T-helper 2 cell treated with Interferon-gamma antibody and Interleukin-4, amounts not matched to agents 100 ng/mL and 5 ng/mL, for 36 hours (primary cell): ENCODE measurements around the gene KAZN. TPM values are rescaled to one million over a fixed set of nuclear protein-coding genes. Genes with fewer than 3 reads are reported as not detected.

Experiments used
- intact Hi-C: fragments of 100-400 bp; cut with micrococcal nuclease; formaldehyde crosslinking; loops from one replicate; pipeline ENCODE4 v1.15.1; 2023
- total RNA-seq: library from RNA; stranded (reverse); gene quantifications from 2 replicates; pipeline ENCODE4 v1.2.3, GENCODE V29; 2022

KAZN gene
- total RNA-seq, 1 donor from 2014 or later = 0.48 TPM

DNA sequence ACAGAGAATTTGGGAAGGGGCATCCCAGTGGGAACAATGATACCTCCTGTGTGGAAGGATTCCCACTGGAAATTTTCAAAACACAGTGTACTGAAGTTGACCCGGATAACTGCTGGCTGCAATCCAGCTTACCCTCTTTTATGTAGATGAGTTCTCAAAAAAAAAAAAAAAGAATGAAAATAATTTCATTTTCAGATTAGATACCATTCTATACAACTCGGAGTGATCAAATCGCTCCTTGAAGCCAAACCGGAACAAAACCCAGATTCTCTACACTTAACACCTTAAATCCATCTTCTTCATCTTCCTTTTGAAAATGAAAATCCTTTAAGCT lies 69.1 kb downstream of the KAZN start:
- intact Hi-C loops = no loop called here

DNA sequence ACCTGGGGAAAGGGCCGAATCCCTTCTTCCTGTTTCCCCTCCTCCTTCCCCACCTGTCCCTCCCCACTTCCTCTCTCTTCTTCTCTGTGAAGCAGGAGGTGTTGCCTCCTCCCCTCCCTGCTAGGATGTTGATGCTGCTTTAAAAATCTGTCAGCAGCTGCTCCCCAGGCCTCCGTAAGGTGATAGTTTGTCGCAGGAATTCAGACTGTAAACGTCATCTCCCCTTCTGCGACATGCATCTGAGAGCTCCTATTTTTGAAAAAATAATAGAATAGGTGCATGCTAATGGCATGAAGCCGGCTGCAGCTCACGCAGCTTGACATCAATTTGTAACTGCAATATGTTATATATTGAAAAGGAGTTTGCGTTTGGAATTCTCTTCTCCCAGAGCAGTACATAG lies 70.1 kb downstream of the KAZN start:
- intact Hi-C loops = no loop called here

DNA sequence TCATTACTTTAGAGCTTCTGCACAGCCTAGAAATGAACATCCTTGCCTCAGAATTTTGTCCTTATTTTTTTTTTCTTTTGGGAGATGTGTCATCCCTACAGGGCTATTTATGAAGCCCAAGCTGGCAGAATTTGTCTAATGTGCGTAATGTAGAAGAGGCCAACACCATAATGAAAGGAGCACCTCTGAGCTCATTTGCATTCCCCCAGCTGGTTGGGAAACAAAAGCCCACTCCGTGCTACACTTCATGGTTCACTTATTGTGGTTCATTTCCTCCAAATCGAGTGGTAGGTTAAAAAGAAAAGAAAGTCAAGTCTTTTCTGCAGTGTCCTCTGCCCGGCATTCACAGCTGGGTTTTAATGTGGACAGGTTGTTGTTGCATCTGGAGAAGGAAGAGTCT lies 73.5 kb downstream of the KAZN start:
- intact Hi-C loops = no loop called here

- intact Hi-C loops = no loop called here
Observed at GRCh38 chr1:14674030-14674429, 75.5 kb downstream of the KAZN start.

DNA sequence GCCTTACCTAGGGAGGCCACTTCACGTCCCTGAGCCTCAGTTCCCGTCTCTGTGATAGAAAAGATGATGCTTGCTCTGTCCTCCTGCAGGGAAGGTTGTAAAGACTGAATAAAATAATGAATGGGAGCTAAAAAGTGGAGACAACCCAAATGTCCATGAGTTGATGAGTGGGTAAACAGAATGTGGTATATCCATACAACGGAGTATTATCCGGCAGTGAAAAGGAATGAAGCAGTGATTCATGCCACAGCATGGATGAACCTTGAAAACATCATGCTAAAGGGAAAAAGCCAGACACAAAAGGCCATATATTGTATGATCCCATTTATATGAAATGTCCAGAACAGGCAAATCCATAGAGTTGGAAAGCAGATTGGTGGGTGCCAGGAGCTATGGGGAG lies 77.9 kb downstream of the KAZN start:
- intact Hi-C loops = no loop called here

DNA sequence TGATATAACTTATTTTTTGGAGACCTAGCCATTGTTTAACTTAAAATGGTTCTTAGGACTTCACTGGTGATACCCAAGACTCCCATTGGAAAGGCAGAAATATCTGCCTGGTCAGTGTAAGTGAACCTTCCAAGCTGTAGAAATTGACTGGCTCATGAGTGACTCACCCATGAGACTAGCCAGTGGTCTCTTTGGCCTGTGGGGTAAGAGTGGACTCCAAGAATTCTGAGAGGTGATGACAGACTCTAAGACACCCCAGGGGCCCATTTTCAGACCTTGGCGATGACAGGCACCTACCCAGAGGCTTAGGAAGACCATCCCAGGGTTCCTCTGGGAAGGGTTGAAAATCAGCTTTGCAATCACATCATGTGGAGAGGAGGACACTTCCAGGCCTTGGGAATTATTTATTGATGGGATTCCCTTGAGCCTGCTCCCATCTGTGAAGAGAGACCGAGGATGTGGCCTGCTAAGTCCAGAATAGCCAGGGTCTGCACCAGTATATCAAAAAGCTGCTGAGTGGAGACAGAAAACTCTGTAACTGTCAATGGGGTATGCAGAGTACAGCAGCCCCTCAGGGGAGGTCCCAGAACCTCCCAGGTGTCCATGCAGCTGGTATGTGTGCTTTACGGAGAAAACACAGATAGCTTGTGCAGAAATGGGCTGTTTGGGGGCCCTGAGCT lies 78.9 kb downstream of the KAZN start:
- intact Hi-C loops = no loop called here

DNA sequence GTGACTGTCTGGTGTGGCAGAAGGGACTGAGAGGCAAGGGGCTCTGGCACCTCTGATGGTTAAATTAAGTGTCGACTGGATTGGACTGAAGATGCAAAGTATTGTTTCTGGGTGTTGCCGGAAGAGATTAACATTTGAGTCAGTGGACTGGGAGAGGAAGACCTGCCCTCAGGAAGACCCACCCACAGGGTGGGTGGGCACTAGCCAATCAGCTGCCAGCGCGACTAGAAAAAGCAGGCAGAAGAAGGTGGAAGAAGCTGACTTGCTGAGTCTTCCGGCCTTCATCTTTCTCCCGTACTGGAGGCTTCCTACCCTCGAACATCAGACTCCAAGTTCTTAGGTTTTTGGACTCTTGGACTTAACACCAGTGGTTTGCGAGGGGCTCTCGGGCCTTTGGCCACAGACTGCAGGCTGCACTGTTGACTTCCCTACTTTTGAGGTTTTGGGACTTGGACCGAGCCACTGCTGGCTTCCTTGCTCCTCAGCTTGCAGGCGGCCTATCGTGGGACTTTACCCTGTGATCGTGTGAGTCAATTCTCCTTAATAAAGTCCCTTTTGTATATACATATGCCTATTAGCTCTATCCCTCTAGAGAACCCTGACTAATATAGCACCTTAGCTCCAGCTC lies 79.6 kb downstream of the KAZN start:
- intact Hi-C loops = no loop called here

DNA sequence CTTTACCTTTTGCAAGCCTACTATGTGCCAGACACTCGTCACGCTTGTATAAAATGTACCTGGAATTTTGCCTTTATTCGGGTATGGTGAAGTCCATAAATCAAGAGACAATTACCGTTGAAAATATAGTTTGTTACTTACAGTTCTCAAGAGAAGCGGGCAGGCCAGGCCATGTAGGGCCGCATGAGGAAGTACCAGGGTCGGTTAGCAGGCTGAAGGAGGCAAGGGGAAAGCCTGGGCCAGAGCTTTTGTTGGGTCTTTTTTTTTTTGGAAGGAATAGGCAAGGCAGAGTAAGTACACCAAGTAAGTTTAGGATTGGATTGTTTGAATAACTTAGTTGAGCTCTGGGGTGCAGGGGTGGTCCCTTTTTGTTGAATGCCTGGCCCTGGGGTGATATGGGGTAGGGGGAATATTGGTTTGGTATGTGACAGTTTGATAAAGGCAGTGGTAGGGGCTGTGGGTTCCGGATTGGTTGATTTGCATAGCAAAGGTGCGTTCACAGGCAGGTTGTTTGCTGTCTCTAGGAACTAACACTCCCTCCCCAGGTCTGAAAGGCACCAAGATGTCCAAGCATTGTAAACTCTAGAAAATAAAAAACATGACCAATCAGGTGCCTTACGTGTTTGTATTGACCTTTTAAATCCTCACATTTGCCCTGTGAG lies 80.7 kb downstream of the KAZN start:
- intact Hi-C loops = no loop called here

GRCh38 chr1:14681182-14681581 lies 82.7 kb downstream of the KAZN start:
- intact Hi-C loops = no loop called here

- intact Hi-C loops = no loop called here
Observed at GRCh38 chr1:14682941-14683621, 84.6 kb downstream of the KAZN start.

DNA sequence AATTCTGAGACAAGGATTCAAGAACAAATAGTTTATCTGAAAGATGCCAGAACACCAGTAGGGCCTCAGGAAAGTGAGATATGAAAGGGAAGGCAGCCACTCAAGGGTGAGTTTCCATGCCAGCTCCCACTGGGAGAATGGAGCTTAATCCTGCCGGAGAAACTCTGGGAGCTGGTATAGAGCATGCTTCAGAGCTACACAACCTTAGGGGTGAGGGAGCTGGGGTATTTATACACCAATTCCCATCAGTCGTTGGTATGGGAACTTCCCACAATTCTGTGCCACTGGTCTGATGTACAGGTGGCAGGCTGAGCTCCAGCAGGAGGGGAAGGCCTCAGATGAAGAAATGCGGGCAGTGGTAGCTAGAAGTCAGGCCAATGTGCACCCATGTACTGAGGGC lies 86.6 kb downstream of the KAZN start:
- intact Hi-C loops = no loop called here

- intact Hi-C loops = no loop called here
Observed at GRCh38 chr1:14686701-14687100, 88.2 kb downstream of the KAZN start.

DNA sequence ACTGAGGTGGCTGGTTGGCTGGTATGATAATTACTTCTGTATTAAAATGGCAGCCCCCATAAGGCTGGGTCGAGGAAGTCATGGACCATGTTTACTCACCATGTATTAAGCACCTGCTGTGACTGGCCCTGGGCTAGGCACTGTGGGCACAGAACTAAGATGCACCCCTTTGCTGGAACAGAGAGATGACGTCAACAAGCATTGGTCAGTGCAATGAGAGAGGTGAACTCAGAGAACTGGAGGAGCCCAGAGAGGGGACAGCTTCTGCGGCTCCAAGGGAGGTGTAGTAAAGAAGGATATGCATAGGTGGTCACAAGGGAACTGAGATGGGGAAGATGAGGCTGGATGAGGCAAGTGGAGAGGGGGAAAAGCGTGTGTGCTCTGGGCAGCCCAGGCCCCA lies 88.7 kb downstream of the KAZN start:
- intact Hi-C loops = no loop called here

GRCh38 chr1:14689996-14690615 lies 91.6 kb downstream of the KAZN start:
- intact Hi-C loops = no loop called here

- intact Hi-C loops = no loop called here
Observed at GRCh38 chr1:14693949-14694348, 95.5 kb downstream of the KAZN start.

GRCh38 chr1:14694589-14694988 lies 96.1 kb downstream of the KAZN start:
- intact Hi-C loops = no loop called here

GRCh38 chr1:14696761-14697160 lies 98.3 kb downstream of the KAZN start:
- intact Hi-C loops = no loop called here

DNA sequence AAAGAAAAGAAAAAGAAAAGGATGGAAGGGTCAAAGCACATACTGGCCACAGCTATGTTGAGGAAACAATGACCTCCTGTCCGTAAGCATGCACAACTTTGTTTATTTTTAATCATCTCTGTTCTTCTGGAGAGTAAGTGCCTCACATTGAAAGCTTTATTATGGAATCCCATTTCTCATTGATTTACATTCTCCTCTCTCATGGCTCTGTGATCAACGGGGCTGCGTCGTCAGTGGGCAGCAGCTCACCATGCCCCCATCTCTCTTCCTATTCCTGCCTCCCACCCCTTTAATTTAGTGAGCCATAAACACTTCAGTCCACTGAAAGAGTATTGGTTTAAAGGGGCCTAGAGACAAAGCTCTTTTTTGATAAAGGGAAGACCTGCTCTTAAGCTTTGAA lies 98.9 kb downstream of the KAZN start:
- intact Hi-C loops = no loop called here

DNA sequence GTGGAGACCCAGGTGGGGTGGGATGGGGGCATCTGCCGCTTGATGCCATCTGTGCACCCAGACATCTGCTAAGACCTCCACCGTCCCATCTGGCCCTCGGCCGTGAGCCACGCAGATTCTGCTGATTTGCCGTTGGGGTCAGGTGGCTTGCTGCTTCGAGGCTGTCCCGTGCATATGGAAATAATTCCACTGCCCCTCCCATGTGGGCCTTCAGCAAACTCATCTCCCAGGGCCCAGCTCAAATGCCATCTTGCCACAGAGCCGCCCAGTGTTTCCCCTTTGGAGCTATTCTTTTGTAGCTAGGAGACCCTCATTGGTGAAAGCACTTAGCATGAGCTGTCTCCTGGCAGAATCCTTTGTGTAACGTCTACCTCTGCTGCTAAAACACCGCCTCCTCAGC lies 99.8 kb downstream of the KAZN start:
- intact Hi-C loops = no loop called here

GRCh38 chr1:14699620-14700019 lies 101.1 kb downstream of the KAZN start:
- intact Hi-C loops = no loop called here

DNA sequence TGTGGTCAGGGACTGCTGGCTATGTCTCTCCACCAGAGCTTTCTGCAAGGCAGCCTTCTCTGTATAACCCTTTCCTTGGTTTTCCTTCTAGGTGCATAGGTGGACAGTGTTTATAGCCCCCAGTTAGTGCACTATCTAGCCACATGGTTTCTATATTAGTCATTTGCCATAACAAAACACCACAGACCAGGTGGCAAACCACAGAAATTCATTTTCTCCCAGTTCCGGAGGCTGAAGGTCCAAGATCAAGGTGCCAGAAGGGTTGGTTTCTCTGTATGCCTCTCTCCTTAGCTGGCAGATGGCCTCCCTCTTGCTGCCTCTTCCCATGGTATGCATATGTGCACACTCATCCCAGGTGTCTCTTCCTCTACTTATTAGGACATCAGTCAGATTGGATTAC lies 106.4 kb downstream of the KAZN start:
- intact Hi-C loops = no loop called here

GRCh38 chr1:14705824-14706223 lies 107.3 kb downstream of the KAZN start:
- intact Hi-C loops = no loop called here
